K562 (cell line): Measurements from ENCODE around the gene DNAJC1. TPM values are rescaled to one million over a fixed set of nuclear protein-coding genes. Genes with fewer than 3 reads are reported as not detected.

Source experiments
- ATAC-seq: fragments of 200-7000 bp; cut with Tn5 transposase; 3 replicates; pipeline ENCODE4 v1.9.1; 2020; ENCODE audit warnings: moderate library complexity
- BruUV-seq: library from RNA; stranded (reverse); fragments of 400-500 nt; replicated peaks from 2 replicates; lab custom pipeline; 2021; lab: Mats Ljungman, UMichigan
- CTCF ChIA-PET: fragments of 300-600 bp; formaldehyde crosslinking; extraction: SDS; loops from one replicate; lab custom pipeline; 2021; ENCODE audit warnings: low intra/inter-chr PET ratio; lab: Yijun Ruan, JAX
- POLR2A ChIA-PET: fragments of 300-600, 350-650 bp; sonication (Branson Sonifier 250); formaldehyde crosslinking; extraction: SDS; loops from one replicate; lab custom pipeline; 2021; ENCODE audit warnings: antibody characterized with exemption, inconsistent platforms; lab: Yijun Ruan, JAX
- DNase-seq, 4 experiments: peaks; one replicate each; pipeline versions ENCODE4 v3.0.0 to v3.0.0-alpha.2; 2011 to 2018; ENCODE audit warnings: low spot score in 3 of 4, mixed read lengths in 3 of 4; ENCODE audit errors: extremely low read depth in 1 of 4
- FAIRE-seq: peaks from 2 replicates; lab custom pipeline; 2011; peaks lifted over from hg19 to GRCh38; lab: Jason Lieb, UNC
- H2AFZ ChIP-seq: 2 replicates; pipeline ENCODE4 v1.6.0; 2011; ENCODE audit warnings: low read depth, low read length, control low read depth, inconsistent platforms
- H3K27ac ChIP-seq: fragments of 200-600 bp; 3 replicates; pipeline ENCODE4 v1.8.0; 2011; ENCODE audit warnings: low read depth, mild to moderate bottlenecking, control low read depth, inconsistent platforms, low read length, moderate library complexity, mixed read lengths; ENCODE audit errors: extremely low read depth
- H3K27me3 ChIP-seq, 2 experiments: fragments of 300-600 bp in 1 of 2; 2 replicates in 1 of 2; 3 replicates in 1 of 2; pipeline versions ENCODE4 v1.6.0 to v1.8.0; 2011; ENCODE audit warnings: inconsistent platforms in 2 of 2, low read length in 2 of 2, mild to moderate bottlenecking in 1 of 2, mixed read lengths in 1 of 2, moderate library complexity in 1 of 2; ENCODE audit not compliant: control insufficient read depth in 2 of 2, insufficient read depth in 2 of 2
- H3K36me3 ChIP-seq: fragments of 300-600 bp; 3 replicates; pipeline ENCODE4 v1.8.0; 2011; ENCODE audit warnings: mild to moderate bottlenecking, low read length, inconsistent platforms; ENCODE audit not compliant: control insufficient read depth, insufficient read depth
- H3K4me1 ChIP-seq, 2 experiments: fragments of 200-600 bp in 1 of 2; replicated peaks in 1 of 2; 2 replicates in 1 of 2; 3 replicates in 1 of 2; pipeline versions ENCODE4 v1.5.1 to v1.8.0; 2011; ENCODE audit warnings: inconsistent platforms in 2 of 2, low read length in 2 of 2, mild to moderate bottlenecking in 1 of 2, mixed read lengths in 1 of 2, moderate library complexity in 1 of 2; ENCODE audit not compliant: control insufficient read depth in 2 of 2, insufficient read depth in 2 of 2
- H3K4me2 ChIP-seq: 2 replicates; pipeline ENCODE4 v1.6.1; 2011; ENCODE audit warnings: low read length, control low read depth, inconsistent platforms, mixed read lengths; ENCODE audit not compliant: insufficient read depth
- H3K4me3 ChIP-seq: fragments of 200-600 bp; sonication (generic), shearing (Covaris generic); 2 replicates; pipeline ENCODE4 v1.5.1; 2016; ENCODE audit warnings: control low read depth, inconsistent platforms
- H3K79me2 ChIP-seq: fragments of 200-600 bp; 3 replicates; pipeline ENCODE4 v1.8.0; 2011; ENCODE audit warnings: low read length, inconsistent platforms; ENCODE audit not compliant: control insufficient read depth, insufficient read depth
- H3K9ac ChIP-seq, 2 experiments: 2 replicates each; pipeline versions ENCODE4 v1.6.0 to v1.6.1; 2011; ENCODE audit warnings: low read depth in 2 of 2, low read length in 2 of 2, control low read depth in 1 of 2, inconsistent platforms in 1 of 2, mild to moderate bottlenecking in 1 of 2, mixed read lengths in 1 of 2; ENCODE audit not compliant: insufficient read depth in 1 of 2
- H3K9me1 ChIP-seq: one replicate; pipeline ENCODE4 v1.6.0; 2011; ENCODE audit warnings: inconsistent platforms, mild to moderate bottlenecking, low read length, moderate library complexity; ENCODE audit not compliant: control insufficient read depth, insufficient read depth
- H3K9me3 ChIP-seq: replicated peaks from 2 replicates; pipeline ENCODE4 v1.5.1; 2011; ENCODE audit warnings: low read depth, low read length, inconsistent platforms; ENCODE audit not compliant: control insufficient read depth, insufficient read depth
- H4K20me1 ChIP-seq: replicated peaks from 2 replicates; pipeline ENCODE4 v1.6.1; 2011; ENCODE audit warnings: low read length, inconsistent platforms, mixed read lengths; ENCODE audit not compliant: control insufficient read depth, insufficient read depth
- C11orf30 ChIP-seq: fragments of 450-650 bp; IDR thresholded peaks from 2 replicates; pipeline ENCODE4 v1.6.1; 2016; ENCODE audit warnings: low read depth, mild to moderate bottlenecking
- DNMT1 ChIP-seq: fragments of 450-650 bp; IDR thresholded peaks from 2 replicates; pipeline ENCODE4 v1.6.1; 2016; ENCODE audit warnings: antibody characterized with exemption, mild to moderate bottlenecking
- FOXJ3 ChIP-seq: sonication (generic); formaldehyde crosslinking; IDR thresholded peaks from 2 replicates; pipeline ENCODE4 v1.4.0; 2020; ENCODE audit warnings: mild to moderate bottlenecking, missing genetic modification reagents
- ILK ChIP-seq: fragments of 450-650 bp; IDR thresholded peaks from 2 replicates; pipeline ENCODE4 v1.6.1; 2016; ENCODE audit warnings: missing genetic modification characterization, low read depth, mild to moderate bottlenecking, missing compliant biosample characterization, moderate library complexity, borderline replicate concordance
- MAFF ChIP-seq: IDR thresholded peaks from 2 replicates; pipeline ENCODE4 v1.6.1; 2012; ENCODE audit warnings: low read length, improper control_type of control experiment
- MAFG ChIP-seq: fragments of 450-650 bp; conservative IDR thresholded peaks from 2 replicates; pipeline ENCODE4 v1.6.1; 2016; ENCODE audit warnings: missing genetic modification characterization, missing compliant biosample characterization
- NKRF ChIP-seq: fragments of 450-650 bp; IDR thresholded peaks from 2 replicates; pipeline ENCODE4 v1.6.1; 2016; ENCODE audit warnings: borderline replicate concordance
- NUFIP1 ChIP-seq: fragments of 450-650 bp; IDR thresholded peaks from 2 replicates; pipeline ENCODE4 v1.6.1; 2018; ENCODE audit not compliant: partially characterized antibody
- POU5F1 ChIP-seq: fragments of 150-350 bp; IDR thresholded peaks from 2 replicates; pipeline ENCODE4 v1.6.1; 2014; ENCODE audit warnings: borderline replicate concordance, low read length, low read depth, mild to moderate bottlenecking; ENCODE audit not compliant: partially characterized antibody
- SMC3 ChIP-seq: conservative IDR thresholded peaks from 2 replicates; pipeline ENCODE4 v1.6.1; 2011; ENCODE audit warnings: low read depth, low read length, improper control_type of control experiment; ENCODE audit not compliant: insufficient read depth
- TBL1XR1 ChIP-seq, 2 experiments: IDR thresholded peaks; 2 replicates each; pipeline ENCODE4 v1.6.1; 2012; ENCODE audit warnings: improper control_type of control experiment in 2 of 2, low read length in 2 of 2, mild to moderate bottlenecking in 1 of 2
- ZNF232 ChIP-seq: sonication (generic); formaldehyde crosslinking; IDR thresholded peaks from 2 replicates; pipeline ENCODE4 v1.8.0; 2022; ENCODE audit warnings: mild to moderate bottlenecking, missing genetic modification reagents
- ZNF316 ChIP-seq: fragments of 450-650 bp; IDR thresholded peaks from 2 replicates; pipeline ENCODE4 v1.6.1; 2016
- WGBS: fragments of 100-300 bp; shearing (Covaris generic); methylation state at CpG from one replicate; pipeline ENCODE4 v1.1.6; 2016; ENCODE audit warnings: low coverage, mixed read lengths; ENCODE audit not compliant: insufficient coverage; ENCODE audit errors: missing lambda C conversion rate; 5-methylcytosine and 5-hydroxymethylcytosine counted together
- in situ Hi-C: fragments of 300-500 bp; cut with MboI; formaldehyde crosslinking; loops from 4 replicates; pipeline ENCODE4 v1.15.0; 2018; ENCODE audit warnings: inconsistent platforms, mixed read lengths
- intact Hi-C: fragments of 100-400 bp; cut with micrococcal nuclease; formaldehyde crosslinking; loops from 2 replicates; pipeline ENCODE4 v1.14.2; 2022
- polyA plus RNA-seq, 8 experiments: library from polyadenylated mRNA; depleted of rRNA in 4 of 8; stranded (reverse) in 5 of 8; unstranded in 3 of 8; fragments of >200 nt; fragmentation: Nextera tagmentation in 2 of 8; fragmentation: Illumina TruSeq in 1 of 8; extraction: Ambion mirVana in 2 of 8; extraction: Trizol in 1 of 8; gene quantifications; 2 replicates each; pipeline versions ENCODE4 v1.2.1 to v1.2.3, GENCODE V29; 2011 to 2014; ENCODE audit warnings: inconsistent platforms in 1 of 8, missing spikeins in 1 of 8
- total RNA-seq, 7 experiments: library from RNA; depleted of rRNA in 6 of 7; stranded (reverse); fragments of >200 nt in 6 of 7; fragmentation: Illumina TruSeq in 2 of 7; extraction: Trizol in 2 of 7; gene quantifications; 2 replicates each; pipeline versions ENCODE4 v1.2.1 to v1.2.3, GENCODE V29; 2011 to 2021; ENCODE audit warnings: low replicate concordance in 1 of 7
- TF ChIP-seq, protein P1 (sequence below), 2 experiments: fragments of 450-650 bp; conservative IDR thresholded peaks; 2 replicates each; pipeline ENCODE4 v1.6.1; 2017; ENCODE audit warnings: mild to moderate bottlenecking in 2 of 2, moderate library complexity in 2 of 2
- TF ChIP-seq, protein P2 (sequence below): fragments of 200-800 bp; sonication (Bioruptor generic); IDR thresholded peaks from 2 replicates; pipeline ENCODE4 v1.6.1; 2017; ENCODE audit warnings: missing genetic modification characterization, missing compliant biosample characterization

DNAJC1 gene
- total and polyA plus RNA-seq, 9 of the 15 experiments (the other 6 are each of a cell fraction or from before 2014, with no cell fraction given): 5.4 to 77.6 (median 40.3) TPM

GRCh38 chr10:21972584-21972983 is 30.9 kb downstream of the DNAJC1 start (continued):
- TF ChIP-seq NKRF (no peak), NUFIP1 (no peak), DNMT1 (no peak)
- TF ChIP-seq, protein P1, sequence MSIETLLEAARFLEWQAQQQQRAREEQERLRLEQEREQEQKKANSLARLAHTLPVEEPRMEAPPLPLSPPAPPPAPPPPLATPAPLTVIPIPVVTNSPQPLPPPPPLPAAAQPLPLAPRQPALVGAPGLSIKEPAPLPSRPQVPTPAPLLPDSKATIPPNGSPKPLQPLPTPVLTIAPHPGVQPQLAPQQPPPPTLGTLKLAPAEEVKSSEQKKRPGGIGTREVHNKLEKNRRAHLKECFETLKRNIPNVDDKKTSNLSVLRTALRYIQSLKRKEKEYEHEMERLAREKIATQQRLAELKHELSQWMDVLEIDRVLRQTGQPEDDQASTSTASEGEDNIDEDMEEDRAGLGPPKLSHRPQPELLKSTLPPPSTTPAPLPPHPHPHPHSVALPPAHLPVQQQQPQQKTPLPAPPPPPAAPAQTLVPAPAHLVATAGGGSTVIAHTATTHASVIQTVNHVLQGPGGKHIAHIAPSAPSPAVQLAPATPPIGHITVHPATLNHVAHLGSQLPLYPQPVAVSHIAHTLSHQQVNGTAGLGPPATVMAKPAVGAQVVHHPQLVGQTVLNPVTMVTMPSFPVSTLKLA (conservative IDR thresholded peaks at IDR 0.05): no peak
- TF ChIP-seq, all 486 proteins: peak for 0

DNA sequence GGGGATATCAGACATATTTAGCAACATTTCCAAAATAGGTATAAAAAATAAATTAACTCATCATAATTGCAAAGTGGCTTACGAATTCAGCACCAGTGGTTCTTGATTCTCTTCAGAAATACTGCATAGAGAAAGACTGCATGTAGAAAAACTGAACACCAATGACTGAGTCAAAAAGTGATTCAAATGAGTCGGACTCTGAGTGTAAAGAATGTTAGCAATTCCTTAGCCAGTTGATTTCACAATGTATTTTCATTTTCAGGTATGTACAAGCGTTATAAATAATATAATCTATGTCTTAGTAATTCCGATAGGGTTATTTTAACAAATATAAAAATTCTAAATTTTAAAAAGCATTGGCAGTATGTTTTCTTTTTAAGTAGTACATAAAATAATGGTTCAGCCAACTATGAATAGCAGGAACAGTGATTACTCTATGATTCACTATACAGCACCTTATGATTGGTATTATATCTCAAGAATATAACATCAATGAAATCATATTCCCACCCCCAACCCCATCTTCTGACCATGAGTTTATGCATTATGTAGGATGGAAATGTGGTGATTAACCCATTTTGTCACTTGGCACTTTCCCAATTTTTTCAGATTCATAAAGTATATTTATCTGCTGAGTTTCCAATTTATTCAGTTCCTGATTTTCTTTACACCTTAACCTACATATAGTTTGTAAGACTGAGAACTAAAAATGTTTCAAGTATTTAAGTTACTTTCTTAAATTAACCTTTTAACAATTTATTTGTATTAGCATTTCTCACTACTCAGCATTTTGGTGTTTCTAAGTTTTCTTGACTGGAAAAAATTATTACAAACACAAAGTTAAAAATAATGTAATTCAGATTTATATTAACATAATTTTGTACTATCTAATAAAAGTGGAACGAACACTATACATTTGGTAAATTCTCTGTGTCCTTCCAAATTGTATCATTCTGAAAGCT is 33.9 kb downstream of the DNAJC1 start:
- DNase-seq: no peak
- ATAC-seq: no peak
- 94% methylated on average over 5 of the region's 5 CpGs for WGBS
- no peak overlapping the region for H3K4me3 ChIP-seq
- no peak for FAIRE-seq
- no peak overlapping the region for H3K27ac ChIP-seq
- H3K79me2 ChIP-seq: peaks cover 66% of the 10 kb centered on the region
- no peaks in the 10 kb centered on the region for H3K27me3 ChIP-seq
- ChIA-PET CTCF (interaction anchor here (0.6 to 1.3 kb wide), 2 partner anchors 164 to 475 kb away, joined by 3 read pairs; no protein-coding TSS in a partner anchor), POLR2A (no interaction called here)
- H3K9me1 ChIP-seq: no peaks in the 10 kb centered on the region
- no peak overlapping the region for H3K9ac ChIP-seq
- in situ Hi-C loops: loop anchor here (25.0 kb wide), 1 partner anchor 907 kb away; no protein-coding TSS in a partner anchor
- no peaks in the 10 kb centered on the region for H3K4me1 ChIP-seq
- no peak overlapping the region for H3K4me2 ChIP-seq
- H4K20me1 ChIP-seq: no peaks in the 10 kb centered on the region
- H2AFZ ChIP-seq: no peak overlapping the region
- 0 out of 2 replicates have a peak, but pooled peaks cover 2% of the 10 kb centered on the region for H3K9me3 ChIP-seq
- intact Hi-C loops: no loop called here
- no peaks in the 10 kb centered on the region for H3K36me3 ChIP-seq
- no TSS peak for BruUV-seq
- peak; percentile 33; the same call in 1 of the 2 replicates for TF ChIP-seq MAFG (tag)
- no peak for TF ChIP-seq ZNF232 (CRISPR knock-in tag)
- no peak for TF ChIP-seq FOXJ3
- TF ChIP-seq ZNF316: peak; percentile 87
- TF ChIP-seq SMC3: no peak
- no peak for TF ChIP-seq POU5F1
- TF ChIP-seq, protein P2, sequence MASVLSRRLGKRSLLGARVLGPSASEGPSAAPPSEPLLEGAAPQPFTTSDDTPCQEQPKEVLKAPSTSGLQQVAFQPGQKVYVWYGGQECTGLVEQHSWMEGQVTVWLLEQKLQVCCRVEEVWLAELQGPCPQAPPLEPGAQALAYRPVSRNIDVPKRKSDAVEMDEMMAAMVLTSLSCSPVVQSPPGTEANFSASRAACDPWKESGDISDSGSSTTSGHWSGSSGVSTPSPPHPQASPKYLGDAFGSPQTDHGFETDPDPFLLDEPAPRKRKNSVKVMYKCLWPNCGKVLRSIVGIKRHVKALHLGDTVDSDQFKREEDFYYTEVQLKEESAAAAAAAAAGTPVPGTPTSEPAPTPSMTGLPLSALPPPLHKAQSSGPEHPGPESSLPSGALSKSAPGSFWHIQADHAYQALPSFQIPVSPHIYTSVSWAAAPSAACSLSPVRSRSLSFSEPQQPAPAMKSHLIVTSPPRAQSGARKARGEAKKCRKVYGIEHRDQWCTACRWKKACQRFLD (CRISPR knock-in tag): no peak
- TF ChIP-seq MAFF: peak; percentile 21; the same call in 1 of the 2 replicates
- no peak for TF ChIP-seq ILK (tag)
- TF ChIP-seq C11orf30: peak; percentile 71; the same call in 1 of the 2 replicates
- no peak for TF ChIP-seq TBL1XR1 (IDR thresholded peaks at IDR 0.05; ENCODE audit: low read length in 2 of 2)
